Liver (tissue), 9 donors: Measurements from ENCODE around the gene WDR46. TPM values are rescaled to one million over a fixed set of nuclear protein-coding genes. Genes with fewer than 3 reads are reported as not detected.
A peak's percentile ranks its signal among the peaks of the same experiment; 100 is the strongest.

Experiments
- DNase-seq: peaks from one replicate; pipeline ENCODE4 v3.0.0-alpha.2; 2017; ENCODE audit warnings: low spot score
- H3K27ac ChIP-seq, 2 donors: one replicate each; pipeline ENCODE4 v1.7.0; 2013; ENCODE audit warnings: inconsistent platforms in 2 of 2, low read length in 2 of 2, control low read depth in 1 of 2, low read depth in 1 of 2, mild to moderate bottlenecking in 1 of 2
- H3K27me3 ChIP-seq, 4 donors: one replicate each; pipeline versions ENCODE4 v1.6.1 to v1.7.0; 2013; ENCODE audit warnings: low read length in 3 of 4, inconsistent platforms in 1 of 4, mild to moderate bottlenecking in 1 of 4, moderate library complexity in 1 of 4; ENCODE audit not compliant: control insufficient read depth in 4 of 4, insufficient read depth in 4 of 4
- H3K36me3 ChIP-seq, 4 donors: one replicate each; pipeline versions ENCODE4 v1.6.1 to v1.7.0; 2013; ENCODE audit warnings: low read length in 3 of 4, mild to moderate bottlenecking in 3 of 4, low read depth in 1 of 4, moderate library complexity in 1 of 4; ENCODE audit not compliant: control insufficient read depth in 4 of 4, insufficient read depth in 3 of 4
- H3K4me1 ChIP-seq, 4 donors: one replicate each; pipeline versions ENCODE4 v1.6.1 to v1.7.0; 2013; ENCODE audit warnings: low read length in 3 of 4, mild to moderate bottlenecking in 3 of 4, moderate library complexity in 1 of 4; ENCODE audit not compliant: control insufficient read depth in 4 of 4, insufficient read depth in 4 of 4
- H3K4me3 ChIP-seq, 3 donors: one replicate each; pipeline versions ENCODE4 v1.6.1 to v1.7.0; 2013; ENCODE audit warnings: low read length in 3 of 3, control low read depth in 1 of 3, low read depth in 1 of 3, mild to moderate bottlenecking in 1 of 3
- H3K9ac ChIP-seq, 2 donors: one replicate each; pipeline ENCODE4 v1.7.0; 2013; ENCODE audit warnings: low read length in 2 of 2, mild to moderate bottlenecking in 2 of 2, moderate library complexity in 2 of 2, control low read depth in 1 of 2, low read depth in 1 of 2
- H3K9me3 ChIP-seq, 4 donors: one replicate each; pipeline versions ENCODE4 v1.6.1 to v1.7.0; 2013; ENCODE audit warnings: low read length in 3 of 4; ENCODE audit not compliant: control insufficient read depth in 4 of 4
- CTCF ChIP-seq: fragments of 150-350 bp; IDR thresholded peaks from 2 replicates; pipeline ENCODE4 v1.5.1; 2017; ENCODE audit warnings: improper control_type of control experiment, low read depth, low read length; ENCODE audit not compliant: missing input control
- FOXA2 ChIP-seq: IDR thresholded peaks from 2 replicates; pipeline ENCODE4 v1.6.1; 2016; ENCODE audit warnings: antibody characterized with exemption
- GABPA ChIP-seq, 2 donors: IDR thresholded peaks in 1 of 2; conservative IDR thresholded peaks in 1 of 2; 2 replicates each; pipeline ENCODE4 v1.6.1; 2016; ENCODE audit warnings: antibody characterized with exemption in 2 of 2, mild to moderate bottlenecking in 1 of 2, moderate library complexity in 1 of 2
- HNF4A ChIP-seq, 2 donors: conservative IDR thresholded peaks; 2 replicates each; pipeline ENCODE4 v1.6.1; 2016; ENCODE audit warnings: antibody characterized with exemption in 2 of 2, mild to moderate bottlenecking in 2 of 2
- HNF4G ChIP-seq: IDR thresholded peaks from 2 replicates; pipeline ENCODE4 v1.6.1; 2016; ENCODE audit warnings: antibody characterized with exemption
- NR2F2 ChIP-seq: IDR thresholded peaks from 2 replicates; pipeline ENCODE4 v1.6.1; 2016; ENCODE audit warnings: antibody characterized with exemption
- RAD21 ChIP-seq, 2 donors: IDR thresholded peaks; 2 replicates each; pipeline ENCODE4 v1.6.1; 2016; ENCODE audit warnings: antibody characterized with exemption in 2 of 2, mild to moderate bottlenecking in 2 of 2
- REST ChIP-seq: IDR thresholded peaks from 2 replicates; pipeline ENCODE4 v1.6.1; 2016; ENCODE audit warnings: antibody characterized with exemption, mild to moderate bottlenecking
- ZBTB33 ChIP-seq: IDR thresholded peaks from 2 replicates; pipeline ENCODE4 v1.6.1; 2016; ENCODE audit warnings: antibody characterized with exemption
- WGBS: extraction: QIAGEN DNeasy Blood & Tissue Kit; methylation state at CpG from one replicate; pipeline ENCODE4 v1.1.7; 2013; 5-methylcytosine and 5-hydroxymethylcytosine counted together
- polyA plus RNA-seq, 2 donors: library from polyadenylated mRNA; stranded (reverse) in 1 of 2; unstranded in 1 of 2; fragments of 200-250 nt in 1 of 2; fragments of >200 nt in 1 of 2; fragmentation: Nextera tagmentation in 1 of 2; extraction: Ambion mirVana in 1 of 2; gene quantifications; one replicate each; pipeline versions ENCODE4 v1.2.1 to v1.2.3, GENCODE V29; 2013 to 2015
- total RNA-seq, 2 donors: library from RNA; depleted of rRNA; stranded (reverse); fragments of >200 nt; gene quantifications; one replicate each; pipeline ENCODE4 v1.2.3, GENCODE V29; 2014
- donor health status: healthy.
- donor health status: healthy.
- donor health status: healthy.
- donor health status: healthy.
- donor health status: healthy.

WDR46 gene
- total and polyA plus RNA-seq, 4 donors = 17.9 to 30.2 (median 25.7) TPM

GRCh38 chr6:33296797-33297405 is 7.9 kb upstream of the WDR46 start:
- peaks cover 7 to 29% (median 16%) of the 10 kb centered on the region in 4 donors for H3K36me3 ChIP-seq
- H3K4me3 ChIP-seq = peak overlapping the region; percentile 47 to 77 (median 64)
- no peaks in the 10 kb centered on the region for H3K9me3 ChIP-seq
- H3K9ac ChIP-seq = peak overlapping the region in 1 of 2 donors; percentile 30
- no peaks in the 10 kb centered on the region for H3K27me3 ChIP-seq
- H3K4me1 ChIP-seq = peaks cover 8 to 30% (median 25%) of the 10 kb centered on the region in 4 donors
- DNase-seq = no peak
- WGBS = 45% methylated on average over 12 of the region's 12 CpGs
- TF ChIP-seq REST (no peak), GABPA (IDR thresholded peaks at IDR 0.05 in 1 of 2, conservative IDR thresholded peaks at IDR 0.05 in 1 of 2) (no peak), ZBTB33 (no peak), CTCF (no peak), HNF4G (no peak), RAD21 (IDR thresholded peaks at IDR 0.05) (no peak), FOXA2 (no peak)
- peak overlapping the region; percentile 95 to 98 for H3K27ac ChIP-seq

GRCh38 chr6:33295621-33296369 is 6.8 kb upstream of the WDR46 start:
- TF ChIP-seq RAD21 (IDR thresholded peaks at IDR 0.05) (no peak), NR2F2 (peak; percentile 62), HNF4A (conservative IDR thresholded peaks at IDR 0.05) (peak in 1 of 2 donors; percentile 7)
- Histone ChIP-seq H3K27ac (peak overlapping the region in 1 of 2 donors; percentile 39), H3K36me3 (peaks cover 7 to 38% (median 15%) of the 10 kb centered on the region in 4 donors), H3K4me3 (no peak overlapping the region), H3K9me3 (no peaks in the 10 kb centered on the region), H3K9ac (no peak overlapping the region), H3K27me3 (no peaks in the 10 kb centered on the region), H3K4me1 (peaks cover 8 to 28% (median 23%) of the 10 kb centered on the region in 4 donors)
- DNase-seq = no peak
- WGBS = 83% methylated on average over 15 of the region's 15 CpGs
